Measurements from ENCODE around the gene PAPPA. TPM values are rescaled to one million over a fixed set of nuclear protein-coding genes. Genes with fewer than 3 reads are reported as not detected.

Gene PAPPA
- polyA plus RNA-seq, 1 donor from 2014 or later = 0.41 TPM

DNA sequence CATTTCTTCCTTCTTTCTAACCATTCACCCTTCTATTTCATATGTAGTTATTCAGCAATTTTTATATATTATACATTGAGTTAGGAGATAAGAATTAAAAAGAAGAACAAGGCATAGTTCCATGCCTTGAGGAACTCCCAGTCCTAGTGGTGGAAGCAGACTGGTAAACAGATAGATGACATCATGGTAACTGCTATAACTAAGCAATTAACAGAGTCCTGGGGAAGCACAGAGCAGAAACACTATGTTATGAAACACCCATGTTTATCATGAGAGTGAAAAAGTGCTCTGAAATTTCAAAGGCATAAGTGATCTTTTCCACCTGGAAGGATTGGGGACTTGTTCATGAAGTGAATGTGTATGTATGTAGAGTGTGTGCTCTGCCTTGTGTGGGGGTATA lies 14.6 kb downstream of the PAPPA start:
- Histone ChIP-seq H3K9ac (ENCODE audit: low read length) (no peak overlapping the region), H3K4me2 (ENCODE audit: low read length) (no peak overlapping the region), H3K36me3 (ENCODE audit: insufficient read depth, low read length) (no peaks in the 10 kb centered on the region), H3K9me2 (ENCODE audit: insufficient read depth, low read length) (no peaks in the 10 kb centered on the region), H3F3A (ENCODE audit: insufficient read depth, low read length, poor library complexity, severe bottlenecking) (no peaks in the 10 kb centered on the region), H3K27me3 (ENCODE audit: insufficient read depth, low read depth, low read length) (no peaks in the 10 kb centered on the region), H3K27ac (ENCODE audit: low read length) (no peak overlapping the region), H3K9me3 (ENCODE audit: low read length) (no peaks in the 10 kb centered on the region), H3K4me3 (ENCODE audit: low read length) (no peak overlapping the region), H3K79me2 (replicated peaks; ENCODE audit: insufficient read depth, low read length) (no peaks in the 10 kb centered on the region), H4K20me1 (ENCODE audit: insufficient read depth) (no peaks in the 10 kb centered on the region), H2AFZ (ENCODE audit: low read depth, low read length) (no peak overlapping the region)
- TF ChIP-seq, protein P1, sequence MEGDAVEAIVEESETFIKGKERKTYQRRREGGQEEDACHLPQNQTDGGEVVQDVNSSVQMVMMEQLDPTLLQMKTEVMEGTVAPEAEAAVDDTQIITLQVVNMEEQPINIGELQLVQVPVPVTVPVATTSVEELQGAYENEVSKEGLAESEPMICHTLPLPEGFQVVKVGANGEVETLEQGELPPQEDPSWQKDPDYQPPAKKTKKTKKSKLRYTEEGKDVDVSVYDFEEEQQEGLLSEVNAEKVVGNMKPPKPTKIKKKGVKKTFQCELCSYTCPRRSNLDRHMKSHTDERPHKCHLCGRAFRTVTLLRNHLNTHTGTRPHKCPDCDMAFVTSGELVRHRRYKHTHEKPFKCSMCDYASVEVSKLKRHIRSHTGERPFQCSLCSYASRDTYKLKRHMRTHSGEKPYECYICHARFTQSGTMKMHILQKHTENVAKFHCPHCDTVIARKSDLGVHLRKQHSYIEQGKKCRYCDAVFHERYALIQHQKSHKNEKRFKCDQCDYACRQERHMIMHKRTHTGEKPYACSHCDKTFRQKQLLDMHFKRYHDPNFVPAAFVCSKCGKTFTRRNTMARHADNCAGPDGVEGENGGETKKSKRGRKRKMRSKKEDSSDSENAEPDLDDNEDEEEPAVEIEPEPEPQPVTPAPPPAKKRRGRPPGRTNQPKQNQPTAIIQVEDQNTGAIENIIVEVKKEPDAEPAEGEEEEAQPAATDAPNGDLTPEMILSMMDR (IDR thresholded peaks at IDR 0.05; ENCODE audit: poor library complexity, severe bottlenecking) = no peak
- no peak for TF ChIP-seq RAD21 (conservative IDR thresholded peaks at IDR 0.05)

DNA sequence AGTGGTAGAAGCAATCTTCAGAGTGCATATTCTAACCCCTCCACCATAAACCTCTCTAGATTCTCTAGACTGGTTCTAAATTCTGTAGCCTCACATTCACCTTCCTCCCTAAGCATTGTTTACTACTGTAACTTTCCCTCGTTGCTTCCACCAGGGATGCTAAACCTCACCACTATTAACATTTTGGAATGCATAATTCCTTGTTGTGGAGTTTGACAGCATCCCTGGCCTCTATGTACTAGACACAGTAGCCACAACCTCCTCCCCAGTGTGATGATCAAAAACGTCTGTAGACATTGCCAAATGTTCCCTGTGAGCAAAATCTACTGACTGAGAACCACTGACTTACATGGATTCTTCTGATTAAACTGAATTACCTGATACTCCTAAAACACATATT lies 18.6 kb downstream of the PAPPA start:
- H3K9ac ChIP-seq (ENCODE audit: low read length) = no peak overlapping the region
- no peak overlapping the region for H3K27ac ChIP-seq (ENCODE audit: low read length)
- no peaks in the 10 kb centered on the region for H4K20me1 ChIP-seq (ENCODE audit: insufficient read depth)
- H3K36me3 ChIP-seq (ENCODE audit: insufficient read depth, low read length) = no peaks in the 10 kb centered on the region
- no peaks in the 10 kb centered on the region for H3K27me3 ChIP-seq (ENCODE audit: insufficient read depth, low read depth, low read length)
- no peaks in the 10 kb centered on the region for H3K79me2 ChIP-seq (replicated peaks; ENCODE audit: insufficient read depth, low read length)
- no peaks in the 10 kb centered on the region for H3F3A ChIP-seq (ENCODE audit: insufficient read depth, low read length, poor library complexity, severe bottlenecking)
- no peak overlapping the region for H3K4me3 ChIP-seq (ENCODE audit: low read length)
- H3K9me3 ChIP-seq (ENCODE audit: low read length) = no peaks in the 10 kb centered on the region
- H2AFZ ChIP-seq (ENCODE audit: low read depth, low read length) = no peak overlapping the region
- TF ChIP-seq, protein P1 (IDR thresholded peaks at IDR 0.05; ENCODE audit: poor library complexity, severe bottlenecking) = no peak
- TF ChIP-seq RAD21 (conservative IDR thresholded peaks at IDR 0.05) (no peak), MXI1 (conservative IDR thresholded peaks at IDR 0.05; ENCODE audit: poor library complexity, severe bottlenecking) (no peak), POLR2AphosphoS5 (IDR thresholded peaks at IDR 0.05) (no peak), SMC3 (conservative IDR thresholded peaks at IDR 0.05; ENCODE audit: poor library complexity) (no peak), EP300 (conservative IDR thresholded peaks at IDR 0.05; ENCODE audit: poor library complexity, severe bottlenecking) (no peak), EZH2 (IDR thresholded peaks at IDR 0.05; ENCODE audit: borderline replicate concordance, insufficient read depth, low read length, poor library complexity, severe bottlenecking) (no peak), TAF1 (IDR thresholded peaks at IDR 0.05; ENCODE audit: low read depth) (no peak)
- TF ChIP-seq, protein P2, sequence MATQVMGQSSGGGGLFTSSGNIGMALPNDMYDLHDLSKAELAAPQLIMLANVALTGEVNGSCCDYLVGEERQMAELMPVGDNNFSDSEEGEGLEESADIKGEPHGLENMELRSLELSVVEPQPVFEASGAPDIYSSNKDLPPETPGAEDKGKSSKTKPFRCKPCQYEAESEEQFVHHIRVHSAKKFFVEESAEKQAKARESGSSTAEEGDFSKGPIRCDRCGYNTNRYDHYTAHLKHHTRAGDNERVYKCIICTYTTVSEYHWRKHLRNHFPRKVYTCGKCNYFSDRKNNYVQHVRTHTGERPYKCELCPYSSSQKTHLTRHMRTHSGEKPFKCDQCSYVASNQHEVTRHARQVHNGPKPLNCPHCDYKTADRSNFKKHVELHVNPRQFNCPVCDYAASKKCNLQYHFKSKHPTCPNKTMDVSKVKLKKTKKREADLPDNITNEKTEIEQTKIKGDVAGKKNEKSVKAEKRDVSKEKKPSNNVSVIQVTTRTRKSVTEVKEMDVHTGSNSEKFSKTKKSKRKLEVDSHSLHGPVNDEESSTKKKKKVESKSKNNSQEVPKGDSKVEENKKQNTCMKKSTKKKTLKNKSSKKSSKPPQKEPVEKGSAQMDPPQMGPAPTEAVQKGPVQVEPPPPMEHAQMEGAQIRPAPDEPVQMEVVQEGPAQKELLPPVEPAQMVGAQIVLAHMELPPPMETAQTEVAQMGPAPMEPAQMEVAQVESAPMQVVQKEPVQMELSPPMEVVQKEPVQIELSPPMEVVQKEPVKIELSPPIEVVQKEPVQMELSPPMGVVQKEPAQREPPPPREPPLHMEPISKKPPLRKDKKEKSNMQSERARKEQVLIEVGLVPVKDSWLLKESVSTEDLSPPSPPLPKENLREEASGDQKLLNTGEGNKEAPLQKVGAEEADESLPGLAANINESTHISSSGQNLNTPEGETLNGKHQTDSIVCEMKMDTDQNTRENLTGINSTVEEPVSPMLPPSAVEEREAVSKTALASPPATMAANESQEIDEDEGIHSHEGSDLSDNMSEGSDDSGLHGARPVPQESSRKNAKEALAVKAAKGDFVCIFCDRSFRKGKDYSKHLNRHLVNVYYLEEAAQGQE (IDR thresholded peaks at IDR 0.05; ENCODE audit: borderline replicate concordance) = no peak
- H3K9me2 ChIP-seq (ENCODE audit: insufficient read depth, low read length) = no peaks in the 10 kb centered on the region
- no peak overlapping the region for H3K4me2 ChIP-seq (ENCODE audit: low read length)
